ENCODE measurements around the gene CERK. TPM values are rescaled to one million over a fixed set of nuclear protein-coding genes. Genes with fewer than 3 reads are reported as not detected.

CERK gene
- total RNA-seq, 1 experiment from 2014 or later = 45.6 TPM

DNA sequence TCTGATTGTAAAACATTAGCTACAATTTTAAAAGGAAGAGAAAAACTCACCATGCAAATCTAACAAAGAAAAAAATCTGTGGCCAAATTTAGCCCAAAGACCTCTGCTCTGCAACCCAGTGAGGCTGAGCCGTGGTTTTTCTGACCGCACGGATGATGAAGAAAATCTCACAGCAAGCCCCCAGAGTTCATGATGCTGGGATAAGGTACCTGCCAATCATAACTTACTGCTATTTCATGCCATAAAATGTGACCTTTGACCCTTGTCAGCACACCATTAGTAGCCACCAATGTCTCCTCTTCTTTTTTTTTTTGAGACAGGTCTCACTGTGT is 11.1 kb downstream of the CERK start:
- no peaks in the 10 kb centered on the region for H3K27me3 Mint-ChIP-seq (ENCODE audit: low read depth)
- no peaks in the 10 kb centered on the region for H3K9me3 Mint-ChIP-seq
- ATAC-seq (no peak), DNase-seq (ENCODE audit: low spot score) (no peak)
- no peak overlapping the region for H3K4me3 Mint-ChIP-seq
- no peak for TF ChIP-seq ZNF416 (CRISPR knock-in tag; IDR thresholded peaks at IDR 0.05)
- TF ChIP-seq, protein P1, sequence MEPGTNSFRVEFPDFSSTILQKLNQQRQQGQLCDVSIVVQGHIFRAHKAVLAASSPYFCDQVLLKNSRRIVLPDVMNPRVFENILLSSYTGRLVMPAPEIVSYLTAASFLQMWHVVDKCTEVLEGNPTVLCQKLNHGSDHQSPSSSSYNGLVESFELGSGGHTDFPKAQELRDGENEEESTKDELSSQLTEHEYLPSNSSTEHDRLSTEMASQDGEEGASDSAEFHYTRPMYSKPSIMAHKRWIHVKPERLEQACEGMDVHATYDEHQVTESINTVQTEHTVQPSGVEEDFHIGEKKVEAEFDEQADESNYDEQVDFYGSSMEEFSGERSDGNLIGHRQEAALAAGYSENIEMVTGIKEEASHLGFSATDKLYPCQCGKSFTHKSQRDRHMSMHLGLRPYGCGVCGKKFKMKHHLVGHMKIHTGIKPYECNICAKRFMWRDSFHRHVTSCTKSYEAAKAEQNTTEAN (CRISPR knock-in tag; IDR thresholded peaks at IDR 0.05) = no peak
- no peak for TF ChIP-seq ZNF263 (CRISPR knock-in tag; IDR thresholded peaks at IDR 0.05; ENCODE audit: low read depth)
- TF ChIP-seq, protein P2, sequence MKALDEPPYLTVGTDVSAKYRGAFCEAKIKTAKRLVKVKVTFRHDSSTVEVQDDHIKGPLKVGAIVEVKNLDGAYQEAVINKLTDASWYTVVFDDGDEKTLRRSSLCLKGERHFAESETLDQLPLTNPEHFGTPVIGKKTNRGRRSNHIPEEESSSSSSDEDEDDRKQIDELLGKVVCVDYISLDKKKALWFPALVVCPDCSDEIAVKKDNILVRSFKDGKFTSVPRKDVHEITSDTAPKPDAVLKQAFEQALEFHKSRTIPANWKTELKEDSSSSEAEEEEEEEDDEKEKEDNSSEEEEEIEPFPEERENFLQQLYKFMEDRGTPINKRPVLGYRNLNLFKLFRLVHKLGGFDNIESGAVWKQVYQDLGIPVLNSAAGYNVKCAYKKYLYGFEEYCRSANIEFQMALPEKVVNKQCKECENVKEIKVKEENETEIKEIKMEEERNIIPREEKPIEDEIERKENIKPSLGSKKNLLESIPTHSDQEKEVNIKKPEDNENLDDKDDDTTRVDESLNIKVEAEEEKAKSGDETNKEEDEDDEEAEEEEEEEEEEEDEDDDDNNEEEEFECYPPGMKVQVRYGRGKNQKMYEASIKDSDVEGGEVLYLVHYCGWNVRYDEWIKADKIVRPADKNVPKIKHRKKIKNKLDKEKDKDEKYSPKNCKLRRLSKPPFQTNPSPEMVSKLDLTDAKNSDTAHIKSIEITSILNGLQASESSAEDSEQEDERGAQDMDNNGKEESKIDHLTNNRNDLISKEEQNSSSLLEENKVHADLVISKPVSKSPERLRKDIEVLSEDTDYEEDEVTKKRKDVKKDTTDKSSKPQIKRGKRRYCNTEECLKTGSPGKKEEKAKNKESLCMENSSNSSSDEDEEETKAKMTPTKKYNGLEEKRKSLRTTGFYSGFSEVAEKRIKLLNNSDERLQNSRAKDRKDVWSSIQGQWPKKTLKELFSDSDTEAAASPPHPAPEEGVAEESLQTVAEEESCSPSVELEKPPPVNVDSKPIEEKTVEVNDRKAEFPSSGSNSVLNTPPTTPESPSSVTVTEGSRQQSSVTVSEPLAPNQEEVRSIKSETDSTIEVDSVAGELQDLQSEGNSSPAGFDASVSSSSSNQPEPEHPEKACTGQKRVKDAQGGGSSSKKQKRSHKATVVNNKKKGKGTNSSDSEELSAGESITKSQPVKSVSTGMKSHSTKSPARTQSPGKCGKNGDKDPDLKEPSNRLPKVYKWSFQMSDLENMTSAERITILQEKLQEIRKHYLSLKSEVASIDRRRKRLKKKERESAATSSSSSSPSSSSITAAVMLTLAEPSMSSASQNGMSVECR (CRISPR knock-in tag; IDR thresholded peaks at IDR 0.05; ENCODE audit: borderline replicate concordance) = no peak
- TF ChIP-seq, protein P3, sequence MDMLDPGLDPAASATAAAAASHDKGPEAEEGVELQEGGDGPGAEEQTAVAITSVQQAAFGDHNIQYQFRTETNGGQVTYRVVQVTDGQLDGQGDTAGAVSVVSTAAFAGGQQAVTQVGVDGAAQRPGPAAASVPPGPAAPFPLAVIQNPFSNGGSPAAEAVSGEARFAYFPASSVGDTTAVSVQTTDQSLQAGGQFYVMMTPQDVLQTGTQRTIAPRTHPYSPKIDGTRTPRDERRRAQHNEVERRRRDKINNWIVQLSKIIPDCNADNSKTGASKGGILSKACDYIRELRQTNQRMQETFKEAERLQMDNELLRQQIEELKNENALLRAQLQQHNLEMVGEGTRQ (CRISPR knock-in tag; IDR thresholded peaks at IDR 0.05) = no peak
- TF ChIP-seq, protein P4, sequence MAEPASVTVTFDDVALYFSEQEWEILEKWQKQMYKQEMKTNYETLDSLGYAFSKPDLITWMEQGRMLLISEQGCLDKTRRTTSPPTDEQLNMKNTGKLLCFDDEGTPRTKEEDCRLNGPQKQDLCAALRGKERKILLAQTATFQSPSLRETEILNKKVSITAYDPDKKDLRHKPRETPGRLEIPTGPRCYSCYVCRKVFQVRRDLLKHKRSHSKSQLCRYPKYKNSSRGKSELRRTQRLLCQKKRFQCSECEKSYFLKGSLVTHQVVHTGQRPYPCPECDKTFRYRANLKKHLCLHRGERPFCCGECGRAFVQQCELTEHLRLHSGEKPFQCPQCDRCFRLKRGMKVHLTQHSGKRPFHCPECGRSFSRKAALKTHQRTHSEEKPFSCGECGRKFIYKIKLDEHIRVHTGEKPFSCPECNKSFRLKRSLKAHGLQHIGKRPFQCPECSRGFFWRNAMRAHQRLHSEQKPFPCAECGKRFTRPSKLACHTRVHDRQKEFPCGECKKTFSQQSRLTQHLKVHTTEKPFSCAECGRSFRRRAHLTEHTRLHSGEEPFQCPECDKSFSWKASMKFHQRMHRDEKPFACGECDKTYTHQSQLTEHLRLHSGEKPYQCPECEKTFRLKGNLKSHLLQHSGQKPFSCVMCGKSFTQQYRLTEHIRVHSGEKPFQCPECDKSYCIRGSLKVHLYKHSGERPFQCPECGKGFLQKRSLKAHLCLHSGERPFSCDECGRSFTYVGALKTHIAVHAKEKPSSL (CRISPR knock-in tag; conservative IDR thresholded peaks at IDR 0.05) = no peak
- no peak for TF ChIP-seq NR1H2 (CRISPR knock-in tag; IDR thresholded peaks at IDR 0.05)
- TF ChIP-seq CREB1 (CRISPR knock-in tag; IDR thresholded peaks at IDR 0.05) = no peak
- TF ChIP-seq, protein P5, sequence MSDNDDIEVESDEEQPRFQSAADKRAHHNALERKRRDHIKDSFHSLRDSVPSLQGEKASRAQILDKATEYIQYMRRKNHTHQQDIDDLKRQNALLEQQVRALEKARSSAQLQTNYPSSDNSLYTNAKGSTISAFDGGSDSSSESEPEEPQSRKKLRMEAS (CRISPR knock-in tag; IDR thresholded peaks at IDR 0.05) = no peak
- no peak for TF ChIP-seq HMGA2 (CRISPR knock-in tag; IDR thresholded peaks at IDR 0.05)
- no peak for TF ChIP-seq GABPB1 (CRISPR knock-in tag; IDR thresholded peaks at IDR 0.05)
- TF ChIP-seq, protein P6, sequence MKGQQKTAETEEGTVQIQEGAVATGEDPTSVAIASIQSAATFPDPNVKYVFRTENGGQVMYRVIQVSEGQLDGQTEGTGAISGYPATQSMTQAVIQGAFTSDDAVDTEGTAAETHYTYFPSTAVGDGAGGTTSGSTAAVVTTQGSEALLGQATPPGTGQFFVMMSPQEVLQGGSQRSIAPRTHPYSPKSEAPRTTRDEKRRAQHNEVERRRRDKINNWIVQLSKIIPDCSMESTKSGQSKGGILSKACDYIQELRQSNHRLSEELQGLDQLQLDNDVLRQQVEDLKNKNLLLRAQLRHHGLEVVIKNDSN (CRISPR knock-in tag; IDR thresholded peaks at IDR 0.05) = no peak
- TF ChIP-seq, protein P7, sequence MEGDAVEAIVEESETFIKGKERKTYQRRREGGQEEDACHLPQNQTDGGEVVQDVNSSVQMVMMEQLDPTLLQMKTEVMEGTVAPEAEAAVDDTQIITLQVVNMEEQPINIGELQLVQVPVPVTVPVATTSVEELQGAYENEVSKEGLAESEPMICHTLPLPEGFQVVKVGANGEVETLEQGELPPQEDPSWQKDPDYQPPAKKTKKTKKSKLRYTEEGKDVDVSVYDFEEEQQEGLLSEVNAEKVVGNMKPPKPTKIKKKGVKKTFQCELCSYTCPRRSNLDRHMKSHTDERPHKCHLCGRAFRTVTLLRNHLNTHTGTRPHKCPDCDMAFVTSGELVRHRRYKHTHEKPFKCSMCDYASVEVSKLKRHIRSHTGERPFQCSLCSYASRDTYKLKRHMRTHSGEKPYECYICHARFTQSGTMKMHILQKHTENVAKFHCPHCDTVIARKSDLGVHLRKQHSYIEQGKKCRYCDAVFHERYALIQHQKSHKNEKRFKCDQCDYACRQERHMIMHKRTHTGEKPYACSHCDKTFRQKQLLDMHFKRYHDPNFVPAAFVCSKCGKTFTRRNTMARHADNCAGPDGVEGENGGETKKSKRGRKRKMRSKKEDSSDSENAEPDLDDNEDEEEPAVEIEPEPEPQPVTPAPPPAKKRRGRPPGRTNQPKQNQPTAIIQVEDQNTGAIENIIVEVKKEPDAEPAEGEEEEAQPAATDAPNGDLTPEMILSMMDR (IDR thresholded peaks at IDR 0.05) = no peak
- ChIA-PET CTCF (no interaction called here), POLR2A (interaction anchor here (0.6 kb wide), 1 partner anchor 11 kb away, joined by 5 read pairs; no protein-coding TSS in a partner anchor)
- peaks cover 14% of the 10 kb centered on the region for H3K4me1 Mint-ChIP-seq
- peak overlapping the region; percentile 46; the same call in 1 of the 2 replicates for H3K27ac Mint-ChIP-seq
- H3K36me3 Mint-ChIP-seq = peaks cover 5% of the 10 kb centered on the region; the same call in 1 of the 2 replicates

Measured in WTC11 (cell line).